OCI-LY1 (cell line): ENCODE data around the gene PSMC3IP.

Experiments
- CTCF ChIP-seq: fragments of 200-600 bp; sonication (generic), shearing (Covaris generic); IDR thresholded peaks from 2 replicates; pipeline ENCODE4 v1.5.1; 2017; ENCODE audit warnings: mild to moderate bottlenecking, antibody characterized with exemption, low read length, moderate library complexity, mixed read lengths
- EZH2 ChIP-seq: fragments of 200-600 bp; sonication (generic), shearing (Covaris generic); IDR thresholded peaks from 2 replicates; pipeline ENCODE4 v1.8.0; 2017; ENCODE audit warnings: borderline replicate concordance, mixed run types, mild to moderate bottlenecking, antibody characterized with exemption, low read length, moderate library complexity, mixed read lengths

GRCh38 chr17:42585353-42585752 lies 7.8 kb upstream of the PSMC3IP start:
- no peak for TF ChIP-seq CTCF
- TF ChIP-seq EZH2 = no peak
